GM10266 (cell line): Measurements from ENCODE around the gene SUPV3L1.

Experiments used
- DNase-seq: peaks from one replicate; pipeline ENCODE4 v3.0.0; 2012; ENCODE audit errors: extremely low spot score
- CTCF ChIP-seq: IDR thresholded peaks from 2 replicates; pipeline ENCODE4 v1.5.1; 2012; ENCODE audit warnings: mild to moderate bottlenecking, low read depth; ENCODE audit not compliant: control insufficient read depth, insufficient read depth; ENCODE audit errors: missing control alignments

SUPV3L1 gene

DNA sequence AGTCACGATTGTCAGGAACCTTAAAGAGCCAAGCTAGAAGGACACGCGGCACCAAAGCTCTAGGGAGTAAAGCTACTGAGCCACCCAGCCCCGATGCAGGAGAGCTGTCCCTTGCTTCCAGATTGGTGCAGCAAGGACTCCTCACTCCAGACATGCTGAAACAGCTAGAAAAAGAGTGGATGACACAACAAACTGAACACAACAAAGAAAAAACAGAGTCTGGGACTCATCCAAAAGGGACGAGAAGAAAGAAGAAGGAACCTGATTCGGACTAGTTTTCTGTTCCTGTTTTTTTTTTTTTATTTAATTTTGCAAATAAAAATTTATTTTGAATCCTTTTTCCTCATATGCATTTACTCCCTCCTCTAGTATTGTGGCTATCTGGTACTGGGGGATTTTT is 28.7 kb downstream of the SUPV3L1 start:
- no peak for DNase-seq
- no peak for TF ChIP-seq CTCF

DNA sequence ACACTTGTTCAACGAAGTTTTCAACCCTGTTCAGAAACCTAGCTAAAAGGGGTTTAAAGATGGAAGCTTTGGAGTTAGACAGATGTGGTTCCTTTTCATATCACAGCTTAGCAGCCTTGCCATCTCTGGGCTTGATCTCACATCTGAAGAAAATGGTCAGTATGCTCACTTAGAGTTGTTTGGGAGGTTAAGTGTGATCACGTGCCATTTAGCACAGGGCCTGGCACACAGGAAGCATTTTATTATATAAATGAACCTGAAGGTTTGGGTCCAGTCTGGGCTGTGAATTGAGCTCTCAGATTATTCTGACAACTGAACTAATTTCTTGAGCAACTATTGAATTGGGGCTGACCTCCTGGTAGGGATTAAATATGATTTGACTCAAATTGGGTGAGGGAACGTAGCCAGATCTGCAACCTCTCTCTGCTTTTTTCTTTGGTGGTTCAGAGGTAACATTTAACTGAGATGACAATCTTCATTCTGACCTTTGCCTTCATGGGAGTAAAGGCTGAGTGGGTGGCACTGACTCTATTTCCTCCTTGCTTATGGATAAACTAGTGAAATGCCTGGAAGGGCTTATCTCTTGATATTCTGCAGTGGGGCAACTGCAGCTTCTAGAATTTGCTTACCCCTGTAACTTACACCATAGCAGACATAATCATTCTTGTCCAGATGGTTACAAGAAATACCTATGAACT is 29.9 kb downstream of the SUPV3L1 start:
- no peak for TF ChIP-seq CTCF

DNA sequence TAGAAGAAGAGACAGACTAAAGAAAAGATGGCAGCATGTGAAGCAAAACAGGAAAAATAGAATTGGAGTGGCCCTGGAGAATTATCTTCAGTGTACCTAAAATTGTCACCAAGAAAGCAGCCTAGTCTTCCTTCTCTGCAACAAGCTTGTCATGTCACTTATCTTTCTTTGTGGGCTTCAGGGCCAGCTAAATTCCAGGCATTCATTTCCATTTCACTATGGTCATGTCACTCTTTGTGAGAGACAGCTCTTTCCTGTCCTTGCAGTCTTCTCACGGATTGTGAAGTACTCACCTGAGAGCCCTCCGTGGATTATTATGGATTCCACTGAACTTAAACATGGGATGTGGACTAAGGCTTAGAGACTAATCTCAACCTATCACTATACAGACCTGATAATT is 31.1 kb downstream of the SUPV3L1 start:
- no peak for DNase-seq
- no peak for TF ChIP-seq CTCF

More for the DNA sequence above, 29.9 kb downstream of the SUPV3L1 start:
- no peak for DNase-seq

DNA sequence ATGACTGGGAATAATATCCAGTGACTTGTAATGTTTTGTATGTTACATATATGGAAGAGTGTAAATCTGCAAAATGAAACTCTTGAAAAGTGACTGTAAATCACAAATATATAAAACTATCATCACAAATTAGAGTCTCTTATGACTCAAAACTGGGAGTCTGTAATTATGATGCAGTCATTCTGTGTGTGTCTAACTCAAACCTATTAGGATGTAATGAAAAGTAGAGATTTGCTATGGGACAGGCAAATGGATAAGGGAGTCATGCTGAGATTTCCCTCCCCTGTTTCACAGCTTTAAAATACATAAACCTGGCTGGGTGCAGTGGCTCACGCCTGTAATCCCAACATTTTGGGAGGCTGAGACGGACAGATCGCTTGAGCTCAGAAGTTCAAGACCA is 31.5 kb downstream of the SUPV3L1 start:
- no peak for TF ChIP-seq CTCF
- DNase-seq: no peak

GRCh38 chr10:69213591-69214311 is 33.7 kb downstream of the SUPV3L1 start:
- no peak for DNase-seq
- TF ChIP-seq CTCF: no peak

- DNase-seq: no peak
- no peak for TF ChIP-seq CTCF
These were observed 34.7 kb downstream of the SUPV3L1 start for GRCh38 chr10:69214666-69215131.
